ENCODE data around the gene KIRREL1. TPM values are rescaled to one million over a fixed set of nuclear protein-coding genes. Genes with fewer than 3 reads are reported as not detected.

Gene KIRREL1
- total RNA-seq, 1 experiment from 2014 or later: 42.4 TPM

GRCh38 chr1:158013840-158014730 is 20.6 kb downstream of the KIRREL1 start:
- CTCF ChIA-PET: interaction anchor here (0.6 to 12.3 kb wide), 8 partner anchors 12 to 308 kb away, joined by 3 to 174 read pairs (median 6); partner anchors contain the start of gene KIRREL1
- Mint-ChIP-seq H3K4me3 (peak overlapping the region; percentile 44), H3K27ac (peak overlapping the region; percentile 96), H3K36me3 (no peaks in the 10 kb centered on the region), H3K4me1 (peaks cover 95% of the 10 kb centered on the region), H3K9me3 (no peaks in the 10 kb centered on the region), H3K27me3 (ENCODE audit: low read depth) (no peaks in the 10 kb centered on the region)
- POLR2A ChIA-PET: interaction anchor here (0.6 to 0.7 kb wide), 2 partner anchors 9 to 12 kb away, joined by 3 to 4 read pairs; no protein-coding TSS in a partner anchor
- no peak for TF ChIP-seq USF1 (CRISPR knock-in tag; IDR thresholded peaks at IDR 0.05)
- peak; percentile 4 for ATAC-seq
- DNase-seq (ENCODE audit: low spot score): no peak

GRCh38 chr1:158014731-158015320 is 21.4 kb downstream of the KIRREL1 start:
- DNase-seq (ENCODE audit: low spot score) (no peak), ATAC-seq (peak; percentile 13)
- Mint-ChIP-seq H3K4me1 (peaks cover 95% of the 10 kb centered on the region), H3K4me3 (peak overlapping the region; percentile 9; the same call in 1 of the 2 replicates), H3K36me3 (no peaks in the 10 kb centered on the region), H3K27ac (peak overlapping the region; percentile 86), H3K9me3 (no peaks in the 10 kb centered on the region), H3K27me3 (ENCODE audit: low read depth) (no peaks in the 10 kb centered on the region)
- CTCF ChIA-PET: interaction anchor here (0.9 to 12.3 kb wide), 5 partner anchors 20 to 103 kb away, joined by 3 to 174 read pairs (median 7); partner anchors contain the start of gene KIRREL1
- TF ChIP-seq GTF2I (CRISPR knock-in tag; conservative IDR thresholded peaks at IDR 0.05): no peak
- no peak for TF ChIP-seq USF2 (CRISPR knock-in tag; IDR thresholded peaks at IDR 0.05)
- no peak for TF ChIP-seq ZNF281 (CRISPR knock-in tag; IDR thresholded peaks at IDR 0.05)
- no peak for TF ChIP-seq ZNF423 (CRISPR knock-in tag; IDR thresholded peaks at IDR 0.05)
- no peak for TF ChIP-seq AR (CRISPR knock-in tag; IDR thresholded peaks at IDR 0.05)
- TF ChIP-seq NR1H2 (CRISPR knock-in tag; IDR thresholded peaks at IDR 0.05): no peak
- POLR2A ChIA-PET: no interaction called here

- Mint-ChIP-seq H3K27me3 (ENCODE audit: low read depth) (no peaks in the 10 kb centered on the region), H3K4me1 (peaks cover 95% of the 10 kb centered on the region), H3K27ac (peak overlapping the region; percentile 89), H3K36me3 (no peaks in the 10 kb centered on the region), H3K9me3 (no peaks in the 10 kb centered on the region), H3K4me3 (no peak overlapping the region)
- ATAC-seq (no peak), DNase-seq (ENCODE audit: low spot score) (no peak)
- TF ChIP-seq ZMAT4 (CRISPR knock-in tag; IDR thresholded peaks at IDR 0.05): no peak
- no peak for TF ChIP-seq ZNF263 (CRISPR knock-in tag; IDR thresholded peaks at IDR 0.05; ENCODE audit: low read depth)
- no peak for TF ChIP-seq AR (CRISPR knock-in tag; IDR thresholded peaks at IDR 0.05)
- no peak for TF ChIP-seq JUN (CRISPR knock-in tag; IDR thresholded peaks at IDR 0.05)
- no peak for TF ChIP-seq SMAD3 (CRISPR knock-in tag; IDR thresholded peaks at IDR 0.05; ENCODE audit: borderline replicate concordance)
- no peak for TF ChIP-seq EMX1 (CRISPR knock-in tag; IDR thresholded peaks at IDR 0.05)
- no peak for TF ChIP-seq MXD4 (CRISPR knock-in tag; IDR thresholded peaks at IDR 0.05; ENCODE audit: borderline replicate concordance)
- no peak for TF ChIP-seq GABPB1 (CRISPR knock-in tag; IDR thresholded peaks at IDR 0.05)
- TF ChIP-seq ZNF512 (CRISPR knock-in tag; IDR thresholded peaks at IDR 0.05; ENCODE audit: borderline replicate concordance): no peak
- ChIA-PET CTCF (interaction anchor here (0.6 to 12.3 kb wide), 10 partner anchors 9 to 101 kb away, joined by 3 to 174 read pairs (median 6); partner anchors contain the start of gene KIRREL1), POLR2A (interaction anchor here (0.7 kb wide), 1 partner anchor 9 kb away, joined by 3 read pairs; no protein-coding TSS in a partner anchor)
Observed at GRCh38 chr1:158016651-158017335, 23.3 kb downstream of the KIRREL1 start.

All from WTC11 (cell line).